GM19240 (cell line): Measurements from ENCODE around the gene GHRL.
A peak's percentile ranks its signal among the peaks of the same experiment; 100 is the strongest.

Experiments used
- DNase-seq: peaks from one replicate; pipeline ENCODE4 v3.0.0; 2011; ENCODE audit warnings: low spot score; ENCODE audit not compliant: insufficient read length

GHRL gene

DNA sequence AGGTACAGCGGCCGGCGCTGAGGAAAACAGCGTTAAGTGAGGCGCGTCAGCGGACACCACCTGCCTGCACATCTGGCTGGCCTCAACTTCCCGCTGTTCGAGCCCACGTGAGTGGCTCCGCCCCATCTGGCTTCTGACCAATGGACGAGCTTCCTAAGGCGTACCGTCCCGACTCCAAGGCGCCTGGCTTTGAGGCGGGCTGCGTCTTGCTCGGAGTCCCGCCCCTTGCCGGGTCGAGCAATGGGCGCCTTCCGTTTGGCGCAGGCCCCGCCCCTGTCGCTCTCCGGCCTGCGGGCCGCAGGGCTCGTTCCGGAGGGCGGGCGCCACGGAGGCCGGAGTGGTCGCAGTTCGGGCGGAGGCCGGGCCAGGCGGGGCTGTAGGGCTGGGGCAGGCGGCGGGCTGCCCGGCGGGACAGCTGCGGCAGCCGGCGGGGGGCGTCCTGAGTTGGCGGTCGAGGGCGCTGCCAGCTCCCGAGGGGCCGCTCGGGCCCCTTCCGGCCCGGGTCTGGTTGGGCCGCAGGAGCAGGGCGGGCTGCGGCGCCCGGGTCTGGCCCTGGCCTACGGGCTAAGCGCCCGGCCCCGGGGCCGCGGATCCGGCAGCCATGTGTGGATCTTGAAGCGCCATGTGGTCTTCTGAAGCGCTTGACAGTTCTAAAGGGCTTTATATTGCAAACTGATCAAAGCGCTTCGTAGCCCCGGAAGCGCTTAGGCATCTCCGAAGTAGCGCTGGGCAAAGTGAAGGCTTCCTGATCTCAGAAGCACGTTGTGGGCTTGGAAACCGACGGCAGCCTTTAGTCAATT lies 44.4 kb downstream of the GHRL start, which contains the start of gene TATDN2:
TSS of gene TATDN2 (plus strand) at position 276 of the 800 bp plus-strand sequence. CDS start 742 bp downstream, outside the sequence.
- DNase-seq: peak; percentile 98

DNA sequence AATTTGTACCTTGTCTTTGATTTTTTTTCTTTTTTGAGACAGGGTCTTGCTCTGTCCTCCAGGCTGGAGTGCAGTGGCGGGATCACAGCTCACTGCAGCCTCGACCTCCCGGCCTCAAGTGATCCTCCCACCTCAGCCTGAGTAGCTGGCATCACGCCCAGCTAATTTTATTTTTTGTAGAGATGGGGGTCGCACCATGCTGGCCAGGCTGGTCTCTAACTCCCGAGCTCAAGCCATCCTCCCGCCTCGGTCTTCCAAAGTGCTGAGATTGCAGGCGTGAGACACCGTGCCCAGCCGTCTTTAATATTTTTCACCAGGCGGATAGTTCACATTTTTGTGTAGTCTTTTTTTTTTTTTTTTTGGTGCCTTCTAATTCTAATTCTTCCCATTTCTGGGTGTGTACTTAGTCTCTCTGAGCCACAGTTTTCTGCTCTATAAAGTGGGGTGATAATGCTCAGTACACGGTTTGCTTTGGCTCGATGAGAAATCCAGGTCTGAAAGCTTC lies 45.0 kb downstream of the GHRL start:
- DNase-seq: no peak

DNA sequence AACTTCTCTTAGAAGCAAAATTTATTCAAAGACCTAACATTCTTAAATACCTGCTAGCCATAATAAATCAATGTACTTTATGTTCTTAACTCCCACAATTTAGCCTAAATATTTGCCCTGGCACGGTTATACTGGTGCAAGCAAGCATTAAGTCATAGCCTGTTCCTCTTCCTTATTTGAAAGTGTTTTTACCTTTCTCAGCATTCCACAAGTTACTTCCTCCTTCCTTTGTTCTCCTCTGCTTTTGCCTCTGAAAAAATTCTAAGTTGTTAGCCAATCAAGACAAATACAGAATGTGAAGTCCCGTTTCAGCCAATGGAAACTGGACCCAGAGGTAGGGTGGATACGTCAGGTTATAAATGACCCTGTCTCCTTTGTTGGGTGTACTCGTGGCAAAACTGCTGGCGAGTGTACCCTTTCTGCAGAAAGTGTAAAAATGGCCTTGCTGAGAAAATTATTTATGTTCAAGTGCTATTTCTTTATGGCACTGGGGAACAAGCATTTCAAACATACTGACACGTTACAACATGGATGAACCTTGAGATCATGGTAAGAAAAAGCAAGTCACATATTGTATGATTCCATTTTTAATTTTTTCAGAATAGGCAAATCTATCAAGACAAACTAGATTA lies 47.5 kb downstream of the GHRL start:
- no peak for DNase-seq

DNA sequence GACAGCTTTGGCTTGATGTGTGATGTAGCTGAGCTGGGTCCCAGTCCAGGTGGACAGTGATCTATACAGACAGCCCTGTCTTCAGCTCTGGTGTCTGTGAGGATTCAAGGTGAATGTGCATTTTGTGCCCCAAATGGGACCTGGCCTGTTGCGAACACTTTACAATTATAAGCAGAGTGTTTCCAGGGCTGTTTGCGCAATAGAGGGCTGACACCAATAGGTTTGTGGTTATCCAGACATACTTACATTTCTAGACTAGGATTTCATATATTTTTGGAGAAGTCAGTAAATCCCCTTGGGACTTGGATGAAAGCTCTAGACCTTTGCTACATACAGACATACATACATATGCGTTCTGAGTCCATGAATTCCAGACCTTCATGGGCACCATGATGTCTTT lies 48.7 kb downstream of the GHRL start:
- DNase-seq: no peak

DNA sequence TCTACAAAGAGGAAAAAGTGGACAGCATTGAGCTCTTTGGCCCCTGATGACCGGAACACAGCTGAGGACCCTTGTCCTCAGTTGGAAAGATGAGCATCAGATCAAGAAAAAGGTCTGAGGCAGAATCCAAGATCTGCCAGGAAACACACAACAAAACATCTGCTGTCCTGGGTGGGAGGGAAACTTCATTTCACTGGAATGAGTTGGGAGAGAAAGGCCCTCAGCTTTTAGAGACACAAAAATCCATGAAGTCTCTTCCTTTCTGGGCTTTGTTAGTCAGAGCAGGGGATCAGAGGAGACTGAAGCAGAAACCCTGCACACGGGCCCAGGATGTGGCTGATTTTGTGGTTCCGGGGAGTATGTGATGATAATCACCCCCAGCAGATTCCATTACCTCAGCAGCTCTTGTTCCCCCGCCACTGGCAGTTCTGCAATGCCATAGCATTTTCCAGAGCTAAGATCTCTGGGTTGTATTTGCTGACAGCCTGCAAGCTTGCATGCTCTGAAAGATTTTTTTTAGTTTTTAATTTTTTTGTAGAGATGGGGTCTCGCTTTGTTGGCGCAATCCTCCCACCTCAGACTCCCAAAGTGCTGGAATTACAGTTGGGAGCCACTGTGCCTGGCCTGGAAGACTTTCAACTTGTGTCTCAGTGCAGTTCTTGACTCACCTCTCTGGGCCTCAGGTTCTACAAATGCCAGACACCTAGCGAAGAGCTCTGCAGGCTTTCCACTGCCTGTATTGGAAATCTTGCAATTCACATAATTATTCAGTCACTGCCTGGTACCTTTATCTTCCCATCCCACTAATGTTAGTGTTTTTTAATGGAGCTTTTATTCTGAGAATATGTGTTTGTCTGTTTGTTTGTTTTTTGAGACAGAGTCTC lies 50.3 kb downstream of the GHRL start:
- no peak for DNase-seq

DNA sequence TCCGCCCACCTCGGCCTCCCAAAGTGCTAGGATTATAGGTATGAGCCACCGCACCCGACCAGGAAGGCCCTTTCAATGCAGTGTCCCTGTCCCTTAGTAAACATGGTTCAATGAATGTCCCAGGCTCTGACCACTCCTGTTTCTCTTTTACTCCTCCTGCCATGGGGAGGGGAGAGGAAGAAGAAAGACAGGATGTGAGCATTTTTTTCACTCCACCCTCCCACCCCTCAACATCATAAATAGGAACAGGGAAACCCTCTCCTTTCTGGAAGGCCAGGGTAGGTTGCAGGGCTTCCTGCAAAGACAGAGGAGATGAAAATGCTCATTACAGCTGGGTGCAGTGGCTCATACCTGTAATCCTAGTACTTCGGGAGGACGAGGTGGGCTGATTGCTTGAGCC lies 51.9 kb downstream of the GHRL start:
- DNase-seq: no peak

DNA sequence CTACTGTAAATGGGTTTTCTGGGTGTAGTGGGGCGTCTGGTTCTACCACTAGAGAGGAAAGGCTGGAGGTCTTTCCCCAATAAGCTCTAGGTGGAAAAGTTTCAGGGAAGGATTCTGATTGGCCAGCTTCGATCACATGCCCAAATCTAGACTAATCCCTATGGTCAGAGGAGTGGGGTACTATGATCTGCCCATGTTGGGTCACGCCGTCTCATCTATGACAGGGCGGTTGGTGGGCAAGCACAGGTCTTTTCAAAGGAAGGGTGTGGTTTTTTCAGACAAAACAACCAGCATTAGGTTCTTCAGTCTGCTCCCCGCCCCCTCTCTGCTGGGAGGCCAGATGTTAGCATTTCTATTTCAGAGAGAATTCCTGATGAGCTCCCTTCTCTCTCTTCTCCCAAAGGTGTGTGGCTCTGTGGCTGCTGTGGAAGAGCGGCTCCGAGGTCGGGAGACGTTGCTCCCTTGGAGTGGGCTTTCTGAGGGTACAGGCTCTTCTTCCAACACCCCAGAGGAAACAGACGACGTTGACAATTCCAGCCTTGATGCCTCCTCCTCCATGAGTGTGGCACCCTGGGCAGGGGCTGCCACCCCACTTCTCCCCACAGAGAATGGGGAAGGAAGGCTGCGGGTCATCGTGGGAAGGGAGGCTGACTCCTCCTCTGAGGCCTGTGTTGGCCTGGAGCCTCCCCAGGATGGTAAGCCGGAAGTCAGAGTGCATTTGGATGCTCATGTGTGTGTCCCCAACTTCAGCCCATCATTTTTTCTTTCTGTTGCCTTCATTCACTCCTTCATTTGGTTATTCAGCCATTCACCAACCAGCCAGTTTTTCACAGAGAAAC lies 54.2 kb downstream of the GHRL start:
- DNase-seq: no peak
